ENCODE measurements around the gene TPD52L2.
"Not testable (repeated sequence)": the region's sequence is repeated elsewhere in the genome, so short reads cannot be mapped to it uniquely, and the experiment has no call there.

The TPD52L2 gene

DNA sequence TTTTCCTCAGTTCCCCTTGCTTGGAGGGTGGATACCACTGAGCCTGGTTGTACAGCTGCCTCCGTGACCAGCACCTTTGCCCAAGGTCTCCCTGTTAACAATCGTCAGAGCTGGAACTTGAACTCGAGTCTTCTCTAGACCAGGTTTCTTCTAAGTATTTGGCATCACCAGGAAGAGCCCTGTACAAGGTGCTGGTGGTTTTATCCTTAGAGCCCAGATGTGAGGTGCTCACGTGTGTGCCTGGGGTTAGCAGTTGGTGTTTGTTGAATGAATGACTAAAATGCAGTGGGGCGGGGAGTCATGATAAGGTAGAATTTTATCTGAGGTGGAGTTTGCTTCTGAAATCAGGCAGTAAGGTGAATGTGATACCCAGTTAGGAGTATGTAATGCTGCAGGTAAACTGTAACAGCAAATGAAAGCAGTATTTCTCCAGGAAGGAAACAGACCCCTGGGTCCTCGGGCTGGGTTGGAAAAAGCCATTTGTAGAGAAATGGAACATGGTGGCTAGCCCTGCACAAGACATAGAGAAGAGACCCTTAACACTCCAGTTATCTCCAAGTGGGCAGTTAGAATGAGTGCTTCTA, 33.0 kb downstream of the TPD52L2 start:
- no peak for DNase-seq

DNA sequence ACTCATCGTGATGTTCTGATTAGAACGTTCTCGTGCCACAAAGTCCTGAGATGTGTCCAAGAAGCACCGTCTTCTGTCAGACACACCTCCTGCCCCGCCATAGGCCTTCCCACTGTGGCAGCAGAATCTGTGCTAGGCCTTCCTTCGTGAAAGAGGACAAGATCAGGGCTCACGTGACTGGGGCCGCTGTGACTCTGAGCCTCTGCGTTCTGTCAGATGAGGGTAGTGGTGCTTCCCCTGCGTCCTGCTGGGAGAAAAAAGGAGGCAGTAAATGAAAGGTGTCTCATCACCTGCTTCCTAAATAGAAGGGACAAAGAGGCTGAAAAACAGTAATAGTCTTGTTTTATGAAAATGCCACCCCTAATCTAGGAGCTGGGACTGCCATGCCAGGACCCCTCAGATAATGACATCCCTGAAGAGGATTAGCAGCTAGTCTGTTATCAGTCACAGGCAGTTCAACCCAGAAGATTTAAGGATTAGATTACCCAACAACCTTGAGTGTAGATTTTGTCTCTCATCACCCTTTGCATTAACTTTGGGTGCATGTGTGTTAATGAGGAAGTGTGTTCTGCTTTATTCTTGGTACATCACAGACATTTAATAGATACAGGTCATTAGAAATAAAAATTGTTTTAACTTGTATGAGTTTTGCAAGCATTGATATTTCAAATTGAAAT, 34.0 kb downstream of the TPD52L2 start:
- DNase-seq = no peak

DNA sequence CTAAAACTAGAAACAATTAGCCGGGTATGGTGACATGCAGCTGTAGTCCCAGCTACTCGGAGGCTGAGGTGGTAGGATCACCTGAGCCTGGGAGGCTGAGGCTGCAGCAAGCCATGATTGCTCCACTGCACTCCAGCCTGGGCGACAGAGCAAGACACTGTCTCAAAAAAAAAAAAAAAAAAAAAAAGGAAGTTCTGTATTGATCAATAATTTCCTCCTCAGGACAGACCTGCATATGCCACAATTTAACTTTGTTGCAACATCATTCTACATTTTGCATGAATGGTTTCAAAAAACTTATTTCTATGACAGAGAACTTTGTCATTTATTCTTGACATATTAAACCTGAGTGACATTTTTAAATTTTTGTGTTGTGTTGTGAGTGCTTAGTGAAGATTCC, 35.3 kb downstream of the TPD52L2 start:
- no peak for DNase-seq

DNA sequence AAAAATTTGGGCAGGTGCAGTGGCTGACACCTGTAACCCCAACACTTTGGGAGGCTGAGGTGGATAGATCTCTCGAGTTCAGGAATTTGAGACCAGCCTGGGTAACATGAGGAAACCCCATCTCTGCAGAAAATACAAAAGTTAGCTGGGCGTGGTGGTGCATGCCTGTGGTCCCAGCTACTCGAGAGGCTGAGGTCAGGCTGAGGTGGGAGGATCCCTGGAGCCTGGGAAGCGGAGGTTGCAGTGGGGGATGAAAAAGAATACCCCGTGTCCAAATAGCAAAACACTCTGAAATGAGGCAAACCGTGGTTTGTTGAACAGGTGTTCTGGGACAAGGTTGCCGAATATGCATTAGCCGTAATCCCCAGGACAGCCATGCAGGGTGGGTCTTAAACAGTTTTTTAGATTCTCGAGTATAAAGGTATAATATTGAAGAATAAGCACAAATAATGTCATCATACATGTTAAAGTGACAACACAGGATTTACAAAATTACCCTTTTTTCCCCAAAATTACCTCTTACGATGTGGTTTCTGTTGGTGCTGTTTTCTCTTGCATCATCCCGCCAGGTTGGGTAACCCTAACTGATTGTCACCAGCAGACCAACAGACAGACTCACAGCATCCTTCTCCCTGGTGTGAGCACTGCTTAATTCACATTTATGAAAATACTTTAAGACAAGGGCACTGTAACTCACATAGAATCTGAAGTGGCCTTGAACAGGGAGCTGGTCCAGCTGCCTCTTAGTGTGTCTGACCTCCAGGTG, 38.9 kb downstream of the TPD52L2 start:
- no peak for DNase-seq

DNA sequence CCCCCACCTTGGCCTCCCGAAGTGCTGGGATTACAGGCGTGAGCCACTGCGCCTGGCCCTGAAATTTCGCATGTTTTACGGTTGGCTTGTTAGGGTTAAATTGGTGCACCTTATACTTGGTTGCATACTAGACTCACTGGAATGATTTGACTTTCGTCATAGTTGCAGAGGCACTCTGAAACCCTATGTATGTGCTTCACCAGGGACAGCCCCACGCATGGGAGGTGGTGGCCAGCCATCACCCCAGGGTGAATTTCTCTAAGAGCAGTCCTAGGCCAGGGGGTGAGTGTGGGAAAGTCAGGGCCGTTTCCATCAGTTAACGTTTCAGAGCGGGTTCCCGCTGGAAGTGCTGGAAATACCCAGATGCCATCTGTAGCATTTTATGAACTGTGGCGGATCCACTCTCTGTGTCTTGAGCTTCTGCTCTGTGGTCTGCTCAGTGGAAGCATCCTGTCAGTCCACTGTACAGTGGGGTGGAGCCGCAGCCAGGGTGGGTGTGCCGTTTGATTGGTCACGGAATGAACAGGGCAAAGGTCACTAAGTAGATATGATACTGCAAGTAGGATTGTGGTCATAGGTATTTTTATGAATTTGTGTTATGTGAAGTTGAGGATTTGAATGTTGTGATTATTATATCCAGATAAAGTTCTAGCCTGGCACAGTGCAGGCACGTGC, 43.1 kb downstream of the TPD52L2 start:
- DNase-seq = no peak

DNA sequence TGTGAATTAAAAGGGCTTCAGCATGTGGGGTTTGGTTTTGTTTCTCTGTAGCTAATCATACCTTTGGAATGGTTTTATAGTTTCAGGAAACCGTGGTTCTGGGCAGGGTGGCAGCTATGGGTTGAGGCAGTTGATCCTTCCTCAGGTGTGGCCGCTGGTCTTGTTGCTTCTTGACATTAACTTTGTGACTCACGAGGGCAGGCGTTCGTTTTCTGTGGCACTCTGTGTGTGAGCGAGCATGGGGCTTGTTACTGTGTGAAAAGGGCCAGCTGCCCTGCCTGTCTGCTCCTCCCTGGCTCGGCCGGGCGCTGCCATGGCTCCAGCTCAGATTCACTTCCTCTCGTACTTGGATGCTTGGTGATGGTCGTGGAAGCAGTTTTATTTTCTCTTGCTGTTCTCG, 46.1 kb downstream of the TPD52L2 start:
- DNase-seq = no peak

DNA sequence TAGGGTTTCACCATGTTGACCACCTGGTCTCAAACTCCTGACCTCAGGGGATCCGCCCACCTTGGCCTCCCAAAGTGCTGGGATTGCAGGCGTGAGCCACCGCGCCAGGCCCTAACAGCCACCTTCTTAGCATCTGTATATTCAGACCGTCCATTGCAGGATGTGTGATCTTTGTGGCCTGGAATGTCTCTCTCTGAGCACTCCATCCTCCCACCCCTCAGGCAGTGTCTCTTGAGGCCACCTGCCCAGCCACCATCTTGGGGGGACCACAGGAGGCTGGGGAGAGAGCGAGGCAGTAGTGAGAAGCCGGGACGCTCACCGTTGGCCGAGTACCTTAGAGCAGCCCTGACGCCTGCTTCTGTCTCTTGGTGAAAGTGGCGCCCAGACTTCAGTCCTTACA, 48.7 kb downstream of the TPD52L2 start:
- DNase-seq = no peak

DNA sequence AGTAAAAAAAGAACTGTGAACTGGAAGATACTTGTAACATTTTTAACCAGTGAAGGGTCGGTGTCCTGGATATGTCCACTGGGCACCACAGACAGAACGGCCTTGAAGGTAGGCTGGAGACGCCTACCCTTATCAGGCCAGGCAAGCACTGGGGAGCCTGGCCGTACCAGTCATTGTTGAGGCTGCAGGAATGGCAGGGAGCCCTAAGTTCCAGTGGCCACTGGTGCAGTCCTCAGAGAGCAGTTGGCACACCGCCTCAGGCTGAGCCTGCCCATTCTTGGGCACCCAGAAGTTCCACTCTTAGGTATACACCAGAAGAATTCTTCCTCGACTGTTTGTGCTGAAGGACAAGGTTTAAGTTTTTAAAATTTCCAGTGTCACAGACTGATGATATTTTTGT, 50.4 kb downstream of the TPD52L2 start:
- no peak for DNase-seq

DNA sequence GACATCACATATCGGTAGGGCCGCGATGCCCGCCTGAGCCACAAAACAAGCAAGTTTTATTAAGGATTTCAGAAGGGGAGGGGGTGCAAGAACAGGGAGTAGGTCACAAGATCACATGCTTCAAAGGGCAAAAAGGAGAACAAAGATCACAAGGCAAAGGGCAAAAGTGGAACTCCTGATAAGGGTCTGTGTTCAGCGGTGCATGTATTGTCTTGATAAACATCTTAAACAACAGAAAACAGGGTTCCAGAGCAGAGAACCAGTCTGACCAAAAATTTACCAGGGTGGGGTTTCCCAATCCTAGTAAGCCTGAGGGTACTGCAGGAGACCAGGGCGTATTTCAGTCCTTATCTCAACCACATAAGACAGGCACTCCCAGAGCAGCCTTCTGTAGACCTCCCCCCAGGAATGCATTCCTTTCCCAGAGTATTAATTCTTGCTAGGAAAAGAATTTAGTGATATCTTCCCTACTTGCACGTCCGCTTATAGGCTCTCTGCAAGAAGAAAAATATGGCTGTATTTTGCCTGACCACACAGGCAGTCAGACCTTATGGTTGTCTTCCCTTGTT, 51.4 kb downstream of the TPD52L2 start:
- DNase-seq = not testable (repeated sequence)

DNA sequence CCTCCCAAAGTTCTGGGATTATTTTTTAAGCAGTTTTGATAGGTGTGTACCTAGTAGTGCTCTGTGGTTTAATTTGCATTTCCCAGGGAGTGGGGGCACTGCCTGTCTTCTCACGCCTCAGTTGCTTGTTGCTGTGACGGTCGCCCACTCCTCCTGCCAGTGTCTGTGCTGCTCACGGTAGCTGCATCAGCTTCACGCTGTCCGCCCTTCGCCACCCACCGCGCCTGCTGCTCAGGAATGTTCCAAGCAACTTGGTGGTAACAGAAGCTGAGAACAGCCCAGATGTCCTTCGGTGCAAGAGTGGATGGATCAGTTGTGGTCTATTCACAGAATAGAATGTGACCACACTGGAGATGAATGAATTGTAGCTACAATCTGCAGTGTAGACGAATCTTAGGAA, 52.7 kb downstream of the TPD52L2 start:
- no peak for DNase-seq

DNA sequence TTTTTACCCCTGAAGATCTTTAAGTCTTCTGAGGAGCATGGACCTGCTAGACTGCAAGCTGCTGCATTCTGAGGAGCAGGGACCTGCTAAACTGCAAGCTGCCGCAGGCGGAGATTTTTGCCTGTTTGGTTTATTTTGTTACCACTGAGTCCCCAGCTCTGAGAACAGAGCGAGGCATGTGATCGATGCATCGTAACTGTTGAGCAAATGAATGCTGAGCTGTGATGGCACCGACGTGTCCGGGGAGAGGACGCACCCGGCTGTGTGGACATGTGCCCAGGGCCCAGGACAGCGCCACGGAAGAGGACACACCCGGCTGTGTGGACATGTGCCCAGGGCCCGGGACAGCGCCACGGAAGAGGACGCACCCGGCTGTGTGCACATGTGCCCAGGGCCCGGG, 54.1 kb downstream of the TPD52L2 start:
- no peak for DNase-seq

DNA sequence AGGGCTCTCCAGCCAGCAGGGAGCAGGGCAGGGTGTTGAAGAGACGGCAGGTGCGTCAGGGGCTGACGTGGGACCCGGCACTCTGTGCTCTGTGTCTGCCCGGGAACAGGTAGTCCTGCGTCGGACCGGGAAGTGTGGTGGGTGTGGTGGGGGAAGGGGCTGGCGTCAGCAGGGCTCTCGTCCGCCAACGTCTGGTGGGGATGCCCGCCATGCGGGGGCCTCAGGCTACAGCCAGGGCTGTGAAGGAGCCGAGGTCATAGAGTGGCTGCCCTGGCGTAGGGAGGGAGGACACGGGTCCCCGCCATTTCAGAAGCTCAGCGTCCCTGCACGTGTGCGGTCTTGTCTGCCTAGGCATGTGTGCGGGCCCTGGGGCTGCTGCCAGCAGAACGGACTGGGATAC, 55.2 kb downstream of the TPD52L2 start:
- DNase-seq = no peak

DNA sequence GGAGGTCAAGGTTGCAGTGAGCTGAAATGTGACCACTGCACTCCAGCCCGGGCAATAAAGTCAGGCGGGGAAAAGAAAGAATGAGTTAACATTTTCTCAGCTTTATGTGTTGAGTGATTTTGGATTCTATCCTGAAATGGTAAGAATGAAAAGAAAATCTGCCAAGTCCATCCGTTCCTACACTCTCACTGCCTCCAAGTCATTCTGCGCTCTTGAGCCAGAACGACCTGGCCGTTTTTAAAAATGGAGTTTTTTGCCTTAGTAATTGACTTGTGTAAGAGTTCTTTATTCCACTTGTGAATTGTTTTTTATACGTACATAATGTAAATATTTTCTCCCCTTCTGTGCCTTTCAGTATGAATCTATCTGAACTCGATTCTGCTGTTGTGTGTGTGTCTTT, 58.6 kb downstream of the TPD52L2 start:
- no peak for DNase-seq

DNA sequence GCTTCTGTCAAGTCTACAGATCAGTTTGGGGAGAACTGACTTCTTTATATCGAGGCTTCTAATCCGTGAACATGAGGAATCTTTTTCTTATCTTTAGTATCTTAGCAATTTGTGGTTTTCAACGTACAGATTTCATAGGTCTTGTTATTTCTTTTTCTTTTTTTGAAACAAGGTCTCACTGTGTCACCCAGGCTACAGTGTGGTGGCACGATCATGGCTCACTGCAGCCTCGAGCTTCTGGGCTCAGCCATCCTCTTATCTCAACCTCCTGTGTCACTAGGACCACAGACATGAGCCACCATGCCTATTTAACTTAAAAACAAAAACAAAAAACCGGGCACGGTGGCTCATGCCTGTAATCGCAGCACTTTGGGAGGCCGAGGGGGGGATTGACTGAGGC, 59.2 kb downstream of the TPD52L2 start:
- DNase-seq = no peak

DNA sequence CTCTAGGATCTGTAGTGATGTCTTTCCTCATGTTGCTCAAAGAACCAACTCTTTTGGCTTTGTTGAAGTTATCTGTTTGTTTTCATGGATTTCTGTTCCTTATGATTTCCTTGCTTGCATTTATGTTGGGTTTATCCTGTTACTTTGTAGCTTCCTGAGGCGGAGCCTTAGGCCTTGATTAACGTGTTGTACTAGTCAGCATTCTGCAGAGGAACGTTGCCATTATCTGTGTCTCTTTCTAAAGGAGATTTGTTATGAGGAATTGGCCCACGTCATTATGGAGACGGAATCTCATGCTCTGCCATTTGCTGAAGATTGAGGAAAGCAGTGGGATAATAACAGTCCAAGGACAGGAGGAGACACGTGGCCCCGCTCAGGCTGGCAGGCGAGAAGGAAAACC, 61.2 kb downstream of the TPD52L2 start:
- DNase-seq = no peak

DNA sequence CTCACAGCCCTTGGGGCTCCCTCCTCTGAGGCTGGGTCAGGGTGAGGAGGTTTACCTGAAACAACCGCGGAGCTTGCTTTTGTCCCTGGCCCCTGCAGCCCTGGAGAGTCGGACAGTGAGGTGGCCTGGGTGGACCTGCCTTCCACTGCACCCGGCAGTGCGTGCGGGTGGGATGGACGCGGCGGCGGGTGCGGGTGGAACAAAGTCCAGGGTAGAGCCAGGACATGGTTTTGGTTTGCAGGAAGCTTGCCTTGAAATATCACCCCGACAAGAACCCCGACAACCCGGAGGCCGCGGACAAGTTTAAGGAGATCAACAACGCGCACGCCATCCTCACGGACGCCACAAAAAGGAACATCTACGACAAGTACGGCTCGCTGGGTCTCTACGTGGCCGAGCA, 64.0 kb downstream of the TPD52L2 start:
- DNase-seq = no peak

DNA sequence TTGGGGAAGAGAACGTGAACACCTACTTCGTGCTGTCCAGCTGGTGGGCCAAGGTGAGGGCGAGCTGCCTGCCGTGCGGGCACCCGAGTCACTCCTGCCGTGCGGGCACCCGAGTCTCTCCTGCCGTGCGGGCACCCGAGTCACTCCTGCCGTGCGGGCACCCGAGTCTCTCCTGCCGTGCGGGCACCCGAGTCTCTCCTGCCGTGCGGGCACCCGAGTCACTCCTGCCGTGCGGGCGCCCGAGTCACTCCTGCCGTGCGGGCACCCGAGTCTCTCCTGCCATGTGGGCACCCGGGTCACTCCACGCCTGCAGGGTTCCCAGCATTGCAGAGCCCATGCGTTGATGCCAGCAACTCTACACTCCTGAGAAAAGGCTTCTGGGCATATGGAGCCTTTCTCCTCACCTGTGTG, 64.4 kb downstream of the TPD52L2 start:
- not testable (repeated sequence) for DNase-seq

DNA sequence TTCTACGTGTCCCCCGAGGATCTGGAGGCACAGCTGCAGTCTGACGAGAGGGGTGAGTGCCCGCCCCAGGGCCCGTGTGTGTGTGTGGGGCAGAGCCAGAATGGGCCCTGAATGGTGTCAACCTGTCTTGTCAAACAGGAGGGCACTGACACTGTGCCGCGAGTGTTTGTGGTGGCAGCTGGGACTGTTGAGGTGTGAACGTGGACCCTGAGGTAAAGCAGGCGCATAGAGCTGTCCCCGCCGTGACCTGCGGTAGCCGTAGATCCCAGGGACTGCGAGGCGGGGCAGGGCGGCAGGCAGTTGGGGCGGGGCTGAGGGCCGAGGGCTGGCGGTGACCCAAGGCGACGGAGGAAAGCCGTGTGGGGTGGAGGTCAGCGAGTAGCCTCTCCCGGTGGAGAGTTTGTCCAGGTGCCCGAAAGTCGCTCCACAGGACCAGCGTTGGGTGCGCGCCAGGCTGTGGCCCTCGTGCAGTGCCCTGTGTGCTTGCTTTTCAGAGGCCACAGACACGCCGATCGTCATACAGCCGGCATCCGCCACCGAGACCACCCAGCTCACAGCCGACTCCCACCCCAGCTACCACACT, 66.0 kb downstream of the TPD52L2 start:
- no peak for DNase-seq

DNA sequence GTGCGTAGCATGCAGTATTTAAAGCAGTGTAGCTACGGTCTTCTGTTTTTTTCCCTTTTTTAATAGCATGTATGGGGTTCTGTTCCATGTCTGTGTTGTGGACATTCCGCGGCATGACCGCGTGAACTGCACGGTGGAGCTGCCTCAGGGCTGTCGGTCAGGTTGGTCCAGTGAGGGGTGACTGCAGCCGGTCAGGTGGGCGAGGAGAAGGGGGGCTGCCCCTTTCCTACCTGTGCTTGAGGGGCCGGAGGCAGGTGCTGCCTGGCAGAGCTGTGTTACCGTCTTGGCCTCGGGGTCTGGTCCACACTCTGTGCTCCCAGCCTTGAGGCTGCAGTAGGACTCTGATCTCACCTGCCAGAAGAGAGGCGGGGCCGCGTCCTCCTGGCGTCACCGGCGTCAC, 66.7 kb downstream of the TPD52L2 start:
- DNase-seq = no peak

DNA sequence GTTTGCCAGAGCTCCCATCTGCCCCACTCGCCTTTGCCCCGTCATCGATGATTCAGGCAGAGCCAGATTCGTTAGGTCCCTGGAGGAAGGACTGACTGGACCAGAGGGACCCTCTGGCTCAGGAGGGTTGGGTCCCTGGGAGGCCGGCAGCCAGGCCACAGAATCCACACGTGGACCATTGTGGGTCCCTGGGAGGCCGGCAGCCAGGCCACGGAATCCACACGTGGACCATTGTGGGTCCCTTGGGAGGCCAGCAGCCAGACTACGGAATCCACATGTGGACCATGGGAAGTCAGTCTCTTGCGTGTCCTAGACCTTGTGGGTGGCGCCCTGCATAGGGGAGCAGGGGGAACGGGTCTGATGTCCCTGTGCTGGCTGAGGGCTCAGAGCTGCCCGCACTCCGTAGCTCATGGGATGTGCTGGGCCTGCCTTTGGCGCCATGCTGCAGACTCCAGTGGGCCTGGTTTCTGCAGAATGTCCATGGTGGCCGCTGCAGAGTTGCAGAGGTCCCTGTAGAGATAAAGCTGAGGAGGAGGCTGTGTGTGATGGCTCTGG, 67.6 kb downstream of the TPD52L2 start:
- DNase-seq = no peak

DNA sequence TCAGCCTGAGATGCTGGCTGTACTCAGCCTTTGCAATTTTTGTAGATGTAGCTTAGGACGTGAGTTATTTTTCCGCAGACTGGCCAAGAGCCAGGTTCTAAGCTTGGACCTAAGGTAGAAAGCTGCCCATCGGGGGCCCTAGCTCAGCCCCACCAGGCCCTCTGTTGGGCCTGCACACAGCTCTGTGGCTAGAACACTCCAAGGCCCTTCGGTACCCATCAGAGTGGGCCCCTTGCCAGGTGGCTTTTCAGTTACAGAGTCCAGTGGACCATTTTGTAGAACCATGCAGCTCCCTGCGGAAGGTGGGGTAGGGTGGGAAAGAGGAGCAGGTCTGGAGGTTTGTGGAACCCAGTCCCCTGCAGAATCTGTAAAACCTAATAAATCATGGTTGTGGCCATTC, 68.6 kb downstream of the TPD52L2 start:
- no peak for DNase-seq

DNA sequence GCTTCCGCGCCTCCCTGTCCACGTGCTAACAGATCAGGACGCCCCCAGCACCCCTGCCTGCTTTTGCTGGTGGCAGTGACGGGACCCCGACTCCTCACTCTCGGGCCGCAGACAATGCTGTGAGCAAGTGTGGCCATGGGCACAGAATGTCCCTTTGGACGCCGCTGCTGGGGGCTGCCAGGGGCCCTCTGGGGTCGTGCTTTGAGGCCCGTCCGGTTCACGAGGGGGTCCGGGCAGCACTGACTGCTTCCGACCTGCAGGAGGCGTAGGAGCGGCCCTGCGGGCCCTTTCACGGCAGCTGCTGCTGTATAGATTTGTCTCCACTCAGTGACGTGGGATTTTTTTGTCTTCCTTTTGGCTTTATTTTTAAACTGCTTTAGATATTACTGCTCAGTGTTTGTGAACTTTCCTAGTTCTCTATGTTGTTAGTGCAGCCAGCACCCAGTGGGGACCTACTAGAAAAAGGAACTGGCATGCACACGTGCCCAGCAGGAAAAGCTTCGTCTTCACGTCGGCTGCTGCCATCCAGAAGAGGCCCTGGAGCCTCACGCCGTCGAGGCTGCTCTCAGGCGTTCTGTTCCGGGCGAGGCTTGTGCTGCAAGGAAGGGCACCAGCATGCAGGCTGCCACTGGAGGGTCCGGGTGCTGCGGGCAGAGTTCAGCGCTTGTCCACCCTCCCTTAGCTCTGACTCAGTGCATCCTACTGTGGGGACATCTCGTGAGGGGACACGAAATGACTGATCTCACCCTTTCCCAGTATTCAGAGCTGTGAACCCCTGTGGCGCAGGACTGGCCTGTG, 69.4 kb downstream of the TPD52L2 start:
- peak; percentile 18 for DNase-seq
